SJSA1 (cell line): ENCODE results near the gene IDUA. TPM values are rescaled to one million over a fixed set of nuclear protein-coding genes. Genes with fewer than 3 reads are reported as not detected.

ENCODE experiments used
- DNase-seq, 2 experiments: peaks; one replicate each; pipeline ENCODE4 v3.0.0-alpha.2; 2015 to 2020; ENCODE audit warnings: low spot score in 2 of 2, low read depth in 1 of 2
- H3K27ac ChIP-seq: fragments of 250-450 bp; sonication (Bioruptor Pico); 2 replicates; pipeline ENCODE4 v1.5.1; 2020; ENCODE audit warnings: mild to moderate bottlenecking, moderate library complexity
- H3K27me3 ChIP-seq: fragments of 250-450 bp; sonication (Bioruptor Pico); replicated peaks from 2 replicates; pipeline ENCODE4 v1.5.1; 2020; ENCODE audit warnings: mild to moderate bottlenecking, moderate library complexity
- H3K36me3 ChIP-seq: fragments of 250-450 bp; sonication (Bioruptor Pico); 2 replicates; pipeline ENCODE4 v1.5.1; 2020; ENCODE audit warnings: mild to moderate bottlenecking
- H3K4me1 ChIP-seq: fragments of 250-450 bp; sonication (Bioruptor Pico); replicated peaks from 2 replicates; pipeline ENCODE4 v1.6.1; 2021; ENCODE audit warnings: mild to moderate bottlenecking
- H3K4me3 ChIP-seq: fragments of 250-450 bp; sonication (Bioruptor Pico); 2 replicates; pipeline ENCODE4 v1.5.1; 2020; ENCODE audit warnings: mild to moderate bottlenecking
- H3K9me3 ChIP-seq: fragments of 250-450 bp; sonication (Bioruptor Pico); replicated peaks from 2 replicates; pipeline ENCODE4 v1.5.1; 2020; ENCODE audit warnings: mild to moderate bottlenecking
- total RNA-seq: library from RNA; depleted of rRNA; stranded (reverse); fragments of >200 nt; shearing (Covaris generic); gene quantifications from 2 replicates; pipeline ENCODE4 v1.2.3, GENCODE V29; 2014

IDUA gene
- total RNA-seq, 1 experiment from 2014 or later, result 2.4 TPM

GRCh38 chr4:1012034-1012739 lies 25.3 kb downstream of the IDUA start:
- Histone ChIP-seq H3K36me3 (no peaks in the 10 kb centered on the region; the same call in 1 of the 2 replicates), H3K27ac (no peak overlapping the region), H3K27me3 (peaks cover 11% of the 10 kb centered on the region), H3K9me3 (no peaks in the 10 kb centered on the region), H3K4me1 (peaks cover 17% of the 10 kb centered on the region), H3K4me3 (peak overlapping the region; percentile 33)
- no peak for DNase-seq

- Histone ChIP-seq H3K27ac (no peak overlapping the region), H3K4me3 (no peak overlapping the region), H3K4me1 (peaks cover 17% of the 10 kb centered on the region), H3K9me3 (no peaks in the 10 kb centered on the region), H3K36me3 (no peaks in the 10 kb centered on the region; the same call in 1 of the 2 replicates), H3K27me3 (peaks cover 11% of the 10 kb centered on the region)
- DNase-seq, result no peak
Measured at GRCh38 chr4:1013225-1014073, 26.6 kb downstream of the IDUA start.

- Histone ChIP-seq H3K27ac (no peak overlapping the region), H3K36me3 (no peaks in the 10 kb centered on the region; the same call in 1 of the 2 replicates), H3K4me1 (peaks cover 14% of the 10 kb centered on the region), H3K9me3 (no peaks in the 10 kb centered on the region), H3K4me3 (no peak overlapping the region), H3K27me3 (peaks cover 11% of the 10 kb centered on the region)
- DNase-seq, result no peak
Measured at GRCh38 chr4:1014291-1015167, 27.7 kb downstream of the IDUA start.

GRCh38 chr4:1015179-1015578 lies 28.3 kb downstream of the IDUA start:
- H3K4me3 ChIP-seq, result no peak overlapping the region
- H3K36me3 ChIP-seq, result no peaks in the 10 kb centered on the region; the same call in 1 of the 2 replicates
- no peak for DNase-seq
- peaks cover 7% of the 10 kb centered on the region for H3K27me3 ChIP-seq
- H3K9me3 ChIP-seq, result no peaks in the 10 kb centered on the region
- H3K27ac ChIP-seq, result no peak overlapping the region
- peaks cover 9% of the 10 kb centered on the region for H3K4me1 ChIP-seq

GRCh38 chr4:1015746-1016145 lies 28.9 kb downstream of the IDUA start:
- H3K4me3 ChIP-seq, result no peak overlapping the region
- no peak for DNase-seq
- peaks cover 2% of the 10 kb centered on the region; the same call in 1 of the 2 replicates for H3K27me3 ChIP-seq
- no peaks in the 10 kb centered on the region for H3K9me3 ChIP-seq
- peaks cover 3% of the 10 kb centered on the region for H3K4me1 ChIP-seq
- H3K27ac ChIP-seq, result no peak overlapping the region
- no peaks in the 10 kb centered on the region; the same call in 1 of the 2 replicates for H3K36me3 ChIP-seq

GRCh38 chr4:1017211-1017610 lies 30.4 kb downstream of the IDUA start:
- Histone ChIP-seq H3K36me3 (no peaks in the 10 kb centered on the region; the same call in 1 of the 2 replicates), H3K4me3 (no peak overlapping the region), H3K4me1 (no peaks in the 10 kb centered on the region; the same call in 1 of the 2 replicates), H3K27ac (no peak overlapping the region), H3K9me3 (no peaks in the 10 kb centered on the region), H3K27me3 (no peaks in the 10 kb centered on the region)
- DNase-seq, result no peak

- H3K36me3 ChIP-seq, result no peaks in the 10 kb centered on the region; the same call in 1 of the 2 replicates
- H3K27ac ChIP-seq, result no peak overlapping the region
- DNase-seq, result no peak
- no peaks in the 10 kb centered on the region for H3K27me3 ChIP-seq
- no peaks in the 10 kb centered on the region for H3K9me3 ChIP-seq
- H3K4me3 ChIP-seq, result no peak overlapping the region
- H3K4me1 ChIP-seq, result no peaks in the 10 kb centered on the region
Measured at GRCh38 chr4:1017706-1018105, 30.9 kb downstream of the IDUA start.

- no peak for DNase-seq
- no peaks in the 10 kb centered on the region for H3K9me3 ChIP-seq
- no peaks in the 10 kb centered on the region for H3K27me3 ChIP-seq
Measured at GRCh38 chr4:1018147-1019020, 31.5 kb downstream of the IDUA start.

GRCh38 chr4:1019320-1019719 lies 32.5 kb downstream of the IDUA start:
- H3K27ac ChIP-seq, result no peak overlapping the region
- H3K9me3 ChIP-seq, result no peaks in the 10 kb centered on the region
- H3K36me3 ChIP-seq, result no peaks in the 10 kb centered on the region
- no peaks in the 10 kb centered on the region for H3K27me3 ChIP-seq
- no peaks in the 10 kb centered on the region for H3K4me1 ChIP-seq
- H3K4me3 ChIP-seq, result no peak overlapping the region
- DNase-seq, result no peak

More at GRCh38 chr4:1018147-1019020, 31.5 kb downstream of the IDUA start:
- Histone ChIP-seq H3K36me3 (no peaks in the 10 kb centered on the region), H3K27ac (no peak overlapping the region), H3K4me1 (no peaks in the 10 kb centered on the region), H3K4me3 (no peak overlapping the region)

- H3K27ac ChIP-seq, result no peak overlapping the region
- no peaks in the 10 kb centered on the region for H3K36me3 ChIP-seq
- no peak overlapping the region for H3K4me3 ChIP-seq
- no peak for DNase-seq
- no peaks in the 10 kb centered on the region for H3K9me3 ChIP-seq
- H3K4me1 ChIP-seq, result no peaks in the 10 kb centered on the region
- H3K27me3 ChIP-seq, result no peaks in the 10 kb centered on the region
Measured at GRCh38 chr4:1019729-1020470, 33.1 kb downstream of the IDUA start.

GRCh38 chr4:1021386-1022050 lies 34.7 kb downstream of the IDUA start:
- Histone ChIP-seq H3K27me3 (no peaks in the 10 kb centered on the region), H3K27ac (no peak overlapping the region), H3K4me3 (no peak overlapping the region), H3K36me3 (peaks cover 8% of the 10 kb centered on the region; the same call in 1 of the 2 replicates), H3K9me3 (no peaks in the 10 kb centered on the region), H3K4me1 (peaks cover 9% of the 10 kb centered on the region)
- no peak for DNase-seq
